Measurements from ENCODE around the gene NNT. TPM values are rescaled to one million over a fixed set of nuclear protein-coding genes. Genes with fewer than 3 reads are reported as not detected.

NNT gene
- total and polyA plus RNA-seq, 2 of the 8 experiments (the other 6 are each of a cell fraction or from before 2014, with no cell fraction given): 11.0 to 22.2 TPM

DNA sequence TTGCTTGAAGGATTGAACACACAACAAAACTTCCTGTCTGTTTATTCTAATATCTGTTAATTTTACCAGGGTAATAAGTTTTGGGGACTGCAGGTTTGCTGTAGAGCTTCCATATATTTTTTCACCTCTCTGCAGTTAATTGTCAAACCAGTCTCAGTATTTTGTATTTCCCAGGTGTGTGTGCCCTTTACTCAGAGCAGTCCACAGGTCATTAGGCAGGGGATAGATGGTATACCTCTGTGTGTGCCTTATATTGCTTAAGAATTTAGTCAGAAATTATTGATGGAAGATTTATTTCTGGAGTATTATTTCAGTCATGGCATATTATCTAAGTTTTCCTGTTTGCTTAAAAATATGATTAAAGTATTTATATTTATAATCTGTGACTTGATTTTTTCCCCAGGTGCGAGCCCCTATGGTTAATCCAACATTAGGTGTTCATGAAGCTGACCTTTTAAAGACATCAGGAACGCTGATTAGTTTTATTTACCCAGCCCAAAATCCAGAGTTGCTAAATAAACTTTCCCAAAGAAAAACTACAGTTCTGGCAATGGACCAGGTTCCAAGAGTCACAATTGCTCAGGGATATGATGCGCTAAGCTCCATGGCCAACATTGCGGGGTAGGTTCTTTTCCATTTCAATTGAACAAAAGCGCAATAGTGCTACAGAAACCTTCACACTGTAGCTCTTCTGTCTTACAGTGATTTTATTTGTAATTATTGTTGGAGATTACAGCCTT is 12.6 kb downstream of the NNT start:
- no peak overlapping the region for H4K5ac ChIP-seq (ENCODE audit: insufficient read length, low read depth, low read length)
- no peaks in the 10 kb centered on the region for H3K79me1 ChIP-seq (ENCODE audit: low read depth, low read length)
- no peak overlapping the region for H3K4me2 ChIP-seq (ENCODE audit: insufficient read depth in 1 of 2, low read depth in 2 of 2, low read length in 2 of 2)
- no peaks in the 10 kb centered on the region for H4K20me1 ChIP-seq (replicated peaks in 1 of 2; ENCODE audit: control insufficient read depth in 1 of 2, insufficient read depth in 2 of 2, low read length in 2 of 2)
- H4K91ac ChIP-seq (replicated peaks; ENCODE audit: insufficient read length, low read length): no peak overlapping the region
- H3K18ac ChIP-seq (ENCODE audit: extremely low read depth, low read length): no peak overlapping the region
- ChIA-PET CTCF (ENCODE audit: partially characterized antibody) (interaction anchor here (1.9 kb wide), 1 partner anchor 11 kb away, joined by 5 read pairs; no protein-coding TSS in a partner anchor), POLR2A (ENCODE audit: partially characterized antibody) (interaction anchor here (2.4 kb wide), 1 partner anchor 9 kb away, joined by 9 read pairs; no protein-coding TSS in a partner anchor)
- H2BK120ac ChIP-seq (replicated peaks; ENCODE audit: low read depth, low read length): no peak overlapping the region
- no peak overlapping the region for H2BK12ac ChIP-seq (ENCODE audit: low read depth, low read length)
- H3K14ac ChIP-seq (ENCODE audit: insufficient read length): no peak overlapping the region
- no peak overlapping the region for H2BK20ac ChIP-seq (ENCODE audit: low read length)
- H3K4ac ChIP-seq (replicated peaks; ENCODE audit: insufficient read length, low read depth, low read length): no peak overlapping the region
- 96% methylated on average over 5 of the region's 5 CpGs; no CpG with 5 or more reads in 1 of the 2 experiments for WGBS, 2 experiments (ENCODE audit: extremely low coverage in 1 of 2, insufficient coverage in 1 of 2, insufficient read length in 1 of 2, insufficient replicate concordance in 2 of 2, low coverage in 1 of 2, low lambda C conversion rate in 2 of 2, missing lambda C conversion rate in 1 of 2)
- no peak overlapping the region for H3K23ac ChIP-seq (ENCODE audit: insufficient read length)
- H2BK15ac ChIP-seq (ENCODE audit: low read length): no peak overlapping the region
- H3K9ac ChIP-seq (replicated peaks in 1 of 4; ENCODE audit: extremely low read depth in 1 of 4, low read depth in 3 of 4, low read length in 3 of 4): no peak overlapping the region
- H3K56ac ChIP-seq (replicated peaks; ENCODE audit: insufficient read length, low read depth, low read length): no peak overlapping the region
- no peaks in the 10 kb centered on the region for H3K4me1 ChIP-seq (replicated peaks in 1 of 4; ENCODE audit: control insufficient read depth in 3 of 4, insufficient read depth in 4 of 4, low read length in 3 of 4)
- H3K23me2 ChIP-seq (ENCODE audit: low read depth, low read length): no peaks in the 10 kb centered on the region
- H3K79me2 ChIP-seq (ENCODE audit: control insufficient read depth in 1 of 2, insufficient read depth in 2 of 2, low read length in 2 of 2): no peaks in the 10 kb centered on the region
- FAIRE-seq (no peak), DNase-seq (ENCODE audit: low read depth in 1 of 2, low spot score in 2 of 2) (no peak)
- H3K4me3 ChIP-seq (ENCODE audit: extremely low read depth in 1 of 4, insufficient read depth in 2 of 4, low read depth in 3 of 4, low read length in 4 of 4): no peak overlapping the region
- H3K27ac ChIP-seq (ENCODE audit: low read depth, low read length): no peak overlapping the region
- no peak overlapping the region for H4K8ac ChIP-seq (ENCODE audit: extremely low read depth, insufficient read depth, low read length)
- no peaks in the 10 kb centered on the region for H3K27me3 ChIP-seq (replicated peaks in 1 of 4; ENCODE audit: control insufficient read depth in 3 of 4, extremely low read depth in 1 of 4, insufficient read depth in 3 of 4, low read length in 3 of 4)
- no peak overlapping the region for H2AK5ac ChIP-seq (ENCODE audit: low read depth, low read length)
- H3K36me3 ChIP-seq (ENCODE audit: control insufficient read depth in 2 of 4, insufficient read depth in 4 of 4, low read length in 3 of 4): peaks cover 0 to under 1% (median 0%) of the 10 kb centered on the region in 4 experiments; a peak in 2 of 8 replicates
- H3K9me3 ChIP-seq (ENCODE audit: insufficient read depth in 2 of 2, low read depth in 1 of 2, low read length in 1 of 2): no peaks in the 10 kb centered on the region
- no peak overlapping the region for H2AFZ ChIP-seq (ENCODE audit: low read length)
- H2BK5ac ChIP-seq (ENCODE audit: low read depth, low read length): no peak overlapping the region
- TF ChIP-seq POLR2A (IDR thresholded peaks at IDR 0.05; ENCODE audit: control extremely low read depth in 1 of 2, low read depth in 2 of 2, low read length in 2 of 2) (no peak), HDAC6 (IDR thresholded peaks at IDR 0.05; ENCODE audit: low read depth, low read length) (no peak), RBBP5 (IDR thresholded peaks at IDR 0.05; ENCODE audit: borderline replicate concordance, low read depth, low read length) (no peak), JUN (IDR thresholded peaks at IDR 0.05; ENCODE audit: low read depth, low read length) (no peak), SRF (IDR thresholded peaks at IDR 0.05; ENCODE audit: low read depth, low read length) (no peak), KDM4A (IDR thresholded peaks at IDR 0.05; ENCODE audit: low read depth, low read length, severe bottlenecking) (no peak), NRF1 (IDR thresholded peaks at IDR 0.05; ENCODE audit: low read depth, low read length) (no peak), SAP30 (IDR thresholded peaks at IDR 0.05; ENCODE audit: insufficient read depth, insufficient replicate concordance, low read length) (no peak), JUND (IDR thresholded peaks at IDR 0.05; ENCODE audit: low read length) (no peak), RNF2 (IDR thresholded peaks at IDR 0.05; ENCODE audit: borderline replicate concordance, low read depth, low read length, missing control alignments, poor library complexity, severe bottlenecking) (no peak), ZNF274 (IDR thresholded peaks at IDR 0.05; ENCODE audit: borderline replicate concordance, extremely low read depth, low read length) (no peak), POU5F1 (IDR thresholded peaks at IDR 0.05; ENCODE audit: low read depth, low read length) (no peak), CBX5 (IDR thresholded peaks at IDR 0.05; ENCODE audit: low read depth, low read length) (no peak)
